Epithelial cell of esophagus (primary cell): Measurements from ENCODE around the gene ATP6V0A4.

Experiments used
- DNase-seq: peaks from one replicate; pipeline ENCODE4 v3.0.0; 2010; ENCODE audit warnings: low read depth
- H3K4me3 ChIP-seq: 2 replicates; pipeline ENCODE4 v1.5.1; 2011; ENCODE audit warnings: mild to moderate bottlenecking, low read length, control low read depth
- TF ChIP-seq, protein P1 (sequence below): IDR thresholded peaks from 2 replicates; pipeline ENCODE4 v1.5.1; 2011; ENCODE audit warnings: low read depth, mild to moderate bottlenecking, low read length, control low read depth, inconsistent platforms; ENCODE audit not compliant: insufficient read depth; ENCODE audit errors: missing control alignments

The ATP6V0A4 gene

DNA sequence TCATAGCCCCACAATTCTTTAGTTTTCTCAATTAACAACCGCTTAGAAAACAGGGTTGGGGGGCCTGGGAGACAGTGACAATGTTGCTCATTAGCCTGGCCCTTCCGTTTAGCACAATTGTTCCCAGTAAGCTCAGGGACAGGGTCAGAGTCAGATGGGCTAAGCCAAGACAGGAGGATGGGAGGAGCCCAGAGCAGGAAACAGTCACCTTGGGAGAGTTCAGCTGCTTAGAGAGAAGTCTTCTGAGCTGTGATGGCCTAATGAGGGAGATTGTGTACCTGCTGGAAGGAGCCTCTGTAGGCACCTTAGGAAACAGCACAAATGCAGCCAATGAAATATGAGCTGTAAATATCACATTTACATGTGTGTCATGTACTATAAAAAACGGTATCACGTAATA, 132.7 kb downstream of the ATP6V0A4 start:
- no peak overlapping the region for H3K4me3 ChIP-seq
- DNase-seq = no peak
- TF ChIP-seq, protein P1, sequence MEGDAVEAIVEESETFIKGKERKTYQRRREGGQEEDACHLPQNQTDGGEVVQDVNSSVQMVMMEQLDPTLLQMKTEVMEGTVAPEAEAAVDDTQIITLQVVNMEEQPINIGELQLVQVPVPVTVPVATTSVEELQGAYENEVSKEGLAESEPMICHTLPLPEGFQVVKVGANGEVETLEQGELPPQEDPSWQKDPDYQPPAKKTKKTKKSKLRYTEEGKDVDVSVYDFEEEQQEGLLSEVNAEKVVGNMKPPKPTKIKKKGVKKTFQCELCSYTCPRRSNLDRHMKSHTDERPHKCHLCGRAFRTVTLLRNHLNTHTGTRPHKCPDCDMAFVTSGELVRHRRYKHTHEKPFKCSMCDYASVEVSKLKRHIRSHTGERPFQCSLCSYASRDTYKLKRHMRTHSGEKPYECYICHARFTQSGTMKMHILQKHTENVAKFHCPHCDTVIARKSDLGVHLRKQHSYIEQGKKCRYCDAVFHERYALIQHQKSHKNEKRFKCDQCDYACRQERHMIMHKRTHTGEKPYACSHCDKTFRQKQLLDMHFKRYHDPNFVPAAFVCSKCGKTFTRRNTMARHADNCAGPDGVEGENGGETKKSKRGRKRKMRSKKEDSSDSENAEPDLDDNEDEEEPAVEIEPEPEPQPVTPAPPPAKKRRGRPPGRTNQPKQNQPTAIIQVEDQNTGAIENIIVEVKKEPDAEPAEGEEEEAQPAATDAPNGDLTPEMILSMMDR = no peak

DNA sequence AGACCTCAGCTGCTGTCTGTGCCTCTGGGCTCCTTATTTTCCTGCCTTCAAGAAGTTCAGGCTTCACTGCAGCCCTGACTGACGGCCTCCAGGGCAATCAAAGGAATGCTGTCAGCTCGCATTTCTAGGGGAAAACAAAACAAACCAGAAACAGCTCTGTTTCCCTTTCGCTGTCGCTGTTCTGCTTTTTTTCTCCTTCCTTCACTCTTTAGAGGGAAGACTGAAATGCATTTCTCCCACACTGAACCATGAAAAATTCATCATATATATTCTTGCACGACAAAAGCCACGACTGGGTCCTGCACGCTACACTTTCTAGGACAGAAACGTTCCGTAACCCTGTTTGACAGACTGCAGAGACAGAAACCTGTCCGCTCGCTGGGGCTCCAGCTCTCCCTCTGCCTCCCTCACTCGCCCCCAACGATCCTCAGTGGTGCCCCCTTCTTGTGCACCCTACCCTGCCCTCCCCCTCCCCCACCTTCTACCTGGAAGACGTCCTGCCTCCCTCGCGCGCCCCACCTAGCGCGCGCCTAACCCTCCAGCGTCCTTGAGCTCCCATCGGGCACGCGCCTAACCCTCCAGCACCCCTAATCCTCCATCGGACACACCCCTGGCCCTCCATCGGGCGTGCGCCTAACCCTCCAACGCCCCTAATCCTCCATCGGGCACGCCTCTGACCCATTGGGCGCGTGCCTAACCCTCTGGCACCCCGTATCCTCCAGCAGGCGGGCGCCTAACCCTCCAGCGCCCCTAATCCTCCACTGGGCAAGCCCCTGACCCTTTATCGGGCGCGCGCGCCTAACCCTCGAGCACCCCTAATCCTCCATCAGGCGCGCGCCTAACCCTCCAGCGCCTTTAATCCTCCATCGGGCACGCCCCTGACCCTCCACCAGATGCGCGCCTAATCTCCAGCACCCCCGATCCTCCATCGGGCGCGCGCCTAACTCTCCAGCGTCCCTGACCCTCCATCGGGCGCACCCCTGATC, 134.0 kb downstream of the ATP6V0A4 start:
- peak; percentile 27 for DNase-seq
- peak overlapping the region; percentile 43 for H3K4me3 ChIP-seq
- TF ChIP-seq, protein P1 = no peak

DNA sequence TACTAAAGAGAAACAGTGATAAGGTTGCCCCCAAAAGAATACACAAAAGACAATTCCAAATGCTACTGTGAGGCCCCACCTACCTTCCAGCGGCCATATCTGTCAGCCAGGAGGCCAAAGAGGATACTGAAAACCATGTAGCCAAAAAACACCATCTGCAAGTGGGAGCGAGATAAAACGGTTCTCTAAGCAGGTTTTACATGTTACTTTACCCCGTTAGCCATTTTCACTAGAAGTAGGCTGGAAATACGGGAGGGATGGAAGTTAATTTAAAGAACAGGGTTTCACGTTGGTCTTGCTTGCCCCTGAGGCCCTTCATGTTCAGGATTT, 135.0 kb downstream of the ATP6V0A4 start:
- no peak for DNase-seq
- no peak overlapping the region for H3K4me3 ChIP-seq
- TF ChIP-seq, protein P1 = no peak

GRCh38 chr7:138662076-138662990, 135.7 kb downstream of the ATP6V0A4 start:
- no peak overlapping the region for H3K4me3 ChIP-seq
- DNase-seq = no peak
- TF ChIP-seq, protein P1 = no peak

GRCh38 chr7:138661069-138661635, 136.8 kb downstream of the ATP6V0A4 start:
- TF ChIP-seq, protein P1 = no peak
- no peak overlapping the region for H3K4me3 ChIP-seq
- no peak for DNase-seq

DNA sequence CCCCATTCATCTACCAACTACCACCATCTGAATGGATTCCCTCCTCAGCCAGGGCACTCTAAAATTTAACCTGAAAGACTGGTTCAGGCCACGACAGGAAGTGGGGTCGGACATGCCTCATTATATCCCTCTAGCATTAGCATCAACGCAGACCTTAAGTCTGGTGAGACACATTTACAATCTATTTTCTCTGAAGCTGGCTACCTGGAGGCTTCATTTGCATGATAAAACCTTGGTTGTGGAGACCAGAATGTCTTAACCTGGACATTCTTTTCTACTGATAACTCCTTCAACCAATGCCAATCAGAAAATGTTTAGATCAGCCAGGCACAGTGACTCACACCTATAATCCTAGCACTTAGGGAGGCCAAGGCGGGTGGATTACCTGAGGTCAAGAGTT, 139.1 kb downstream of the ATP6V0A4 start:
- TF ChIP-seq, protein P1 = no peak
- no peak overlapping the region for H3K4me3 ChIP-seq
- DNase-seq = no peak
